Left colon (tissue), 2 donors: ENCODE results near the gene DCTPP1. TPM values are rescaled to one million over a fixed set of nuclear protein-coding genes. Genes with fewer than 3 reads are reported as not detected.
"Not testable (repeated sequence)": the region's sequence is repeated elsewhere in the genome, so short reads cannot be mapped to it uniquely, and the experiment has no call there.

Experiments used
- ATAC-seq: fragments of 200-7000 bp; cut with Tn5 transposase; one replicate; pipeline ENCODE4 v1.9.1; 2020; ENCODE audit warnings: mild to moderate bottlenecking, moderate library complexity
- DNase-seq, 2 donors: peaks; one replicate each; pipeline ENCODE4 v3.0.0-alpha.2; 2020
- intact Hi-C, 2 donors: fragments of 100-400 bp; cut with DNase I in 1 of 2; cut with micrococcal nuclease in 1 of 2; formaldehyde crosslinking; loops; one replicate each; pipeline versions ENCODE4 v1.11.2 to v1.14.0; 2022; cut with DNase I, micrococcal nuclease
- long read RNA-seq: library from polyadenylated mRNA; unstranded; transcript quantifications from one replicate; pipeline ENCODE4 v2.0.0, GENCODE V29; 2021
- total RNA-seq, 2 donors: library from RNA; stranded (reverse); fragmentation: NEBNext Ultra II Directional; extraction: Animal tissue kit (Norgen Biotek cat#: 25700); gene quantifications; one replicate each; pipeline ENCODE4 v1.2.1, GENCODE V29; 2021
- donor health status: DM: no; HTN: no; CAD: no.
- donor health status: DM: yes; HTN: yes; CAD: no.

DCTPP1 gene
- total RNA-seq = 100 to 1,000 TPM in 1 of 2 donors, 10 to 100 TPM in 1; 76.7 to 102 TPM
- long read RNA-seq, transcript DCTPP1-201 (3 exons, 1,222 nt) = major isoform, 156 of 169 reads
- long read RNA-seq, transcript DCTPP1-204 (2 exons, 853 nt) = minor isoform, 6 of 169 reads
- long read RNA-seq, partial matches to known transcripts = 0 of 169 reads
- long read RNA-seq, other reads (novel, unspliced or antisense) = 6 of 169 reads

DNA sequence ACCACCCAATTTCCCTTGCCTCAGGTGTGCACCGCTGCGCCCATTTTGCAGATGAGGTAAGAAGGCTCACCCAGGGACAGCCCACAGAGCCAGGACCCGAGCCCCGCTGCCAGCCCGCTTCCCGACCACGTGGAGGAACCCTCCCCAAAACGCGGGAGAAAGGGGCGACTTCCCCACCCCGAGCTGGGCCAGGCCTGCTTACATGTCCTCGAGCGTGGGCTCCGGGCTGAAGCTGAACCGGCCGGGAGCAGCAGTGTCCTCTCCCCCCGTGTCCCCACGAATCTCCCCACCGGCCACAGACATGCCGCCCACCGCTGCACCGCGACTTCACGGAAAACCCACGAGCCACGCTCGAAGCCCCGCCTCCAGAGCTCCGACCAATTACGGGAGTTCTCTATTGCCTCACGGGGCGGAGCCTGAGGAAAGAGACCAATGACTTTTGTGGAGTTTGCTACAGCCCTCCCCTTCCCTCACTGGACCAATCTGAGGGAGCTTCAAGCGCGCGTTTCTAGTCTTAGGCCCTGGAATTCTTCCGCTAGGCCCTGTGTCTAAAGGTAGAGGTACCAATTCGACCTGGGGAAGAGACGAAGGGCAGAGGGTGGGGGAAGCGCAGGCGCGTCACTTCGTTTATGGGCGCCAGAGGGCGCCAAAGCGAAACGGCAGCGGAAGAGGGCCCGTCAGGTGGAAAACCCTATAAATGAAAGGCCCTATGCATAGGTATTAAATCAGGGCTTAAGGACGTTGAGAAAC, at the start of gene DCTPP1:
Gene DCTPP1 (minus strand): TSS at position 353 of the 750 bp plus-strand sequence. CDS start 50 bp downstream, at position 303.
- ATAC-seq = peak; percentile 92
- intact Hi-C loops = loop anchor here (5.0 to 10.0 kb wide), 2 partner anchors 175 to 197 kb away; no protein-coding TSS in a partner anchor
- peak; percentile 98 for DNase-seq

DNA sequence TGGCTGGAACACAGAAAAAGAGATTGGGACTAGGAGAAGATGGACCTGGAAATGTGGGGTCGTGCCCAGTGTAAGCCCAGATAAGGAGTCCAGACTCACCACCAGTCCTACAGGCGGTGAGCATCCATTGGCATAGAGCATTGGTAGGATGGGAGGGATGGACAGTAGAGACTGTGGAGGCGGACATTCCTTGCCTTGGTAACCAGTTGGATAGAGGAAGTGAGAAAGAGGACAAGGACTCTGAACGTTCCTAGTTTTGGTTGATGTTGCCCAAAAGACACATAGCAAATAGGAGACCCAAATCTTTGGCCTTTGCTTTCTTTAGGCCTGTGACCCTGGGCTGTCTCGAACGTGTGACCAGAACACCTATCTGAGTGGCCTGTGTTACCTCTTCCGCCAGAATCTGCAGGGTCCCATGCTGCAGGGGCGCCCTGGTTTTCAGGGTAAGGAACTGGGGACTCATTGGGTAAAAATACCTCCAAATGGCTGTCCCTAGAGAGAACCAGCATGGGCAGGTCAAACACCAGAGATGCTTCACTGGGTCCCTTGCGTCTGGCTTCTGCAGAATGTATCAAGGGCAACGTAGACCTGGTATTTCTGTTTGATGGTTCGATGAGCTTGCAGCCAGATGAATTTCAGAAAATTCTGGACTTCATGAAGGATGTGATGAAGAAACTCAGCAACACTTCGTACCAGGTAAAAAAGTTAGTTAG, 49.1 kb upstream of the DCTPP1 start:
- intact Hi-C loops = no loop called here
- DNase-seq (no peak), ATAC-seq (no peak)

DNA sequence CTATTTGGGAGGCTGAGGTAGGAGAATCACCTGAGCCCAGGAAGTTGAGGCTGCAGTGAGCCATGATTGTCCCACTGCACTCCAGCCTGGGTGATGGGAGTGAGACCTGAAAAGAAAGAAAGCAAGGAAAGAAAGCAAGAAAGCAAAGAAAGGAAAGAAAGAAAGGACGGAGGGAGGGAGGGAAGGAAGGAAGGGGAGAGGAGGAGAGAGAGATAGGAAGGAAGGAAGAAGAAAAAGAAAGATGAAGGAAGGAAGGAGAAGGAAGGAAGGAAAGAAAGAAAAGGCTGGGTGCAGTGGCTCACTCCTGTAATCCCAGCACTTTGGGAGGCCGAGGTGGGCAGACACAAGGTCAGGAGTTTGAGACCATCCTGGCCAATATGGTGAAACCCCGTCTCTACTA, 47.9 kb upstream of the DCTPP1 start:
- intact Hi-C loops, ATAC-seq, DNase-seq: not testable (repeated sequence)

DNA sequence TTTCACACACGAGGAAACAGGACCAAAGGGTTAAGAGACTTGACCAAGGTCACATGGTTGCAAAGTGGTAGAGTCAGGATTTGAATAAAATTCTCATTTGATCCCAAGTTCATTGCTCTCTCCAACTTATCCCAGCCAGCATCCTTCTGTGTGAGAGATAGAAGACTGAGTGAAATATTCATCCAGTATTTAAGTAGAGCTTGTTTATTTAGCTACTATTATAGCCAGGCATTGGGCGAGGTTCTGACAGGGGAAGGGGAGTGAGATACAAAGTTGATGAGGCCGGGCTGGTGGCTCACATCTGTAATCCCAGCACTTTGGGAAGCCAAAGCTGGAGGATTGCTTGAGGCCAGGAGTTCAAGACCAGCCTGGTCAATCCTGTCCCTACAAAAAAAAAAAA, 47.2 kb upstream of the DCTPP1 start:
- DNase-seq = no peak
- intact Hi-C loops = no loop called here
- no peak for ATAC-seq

DNA sequence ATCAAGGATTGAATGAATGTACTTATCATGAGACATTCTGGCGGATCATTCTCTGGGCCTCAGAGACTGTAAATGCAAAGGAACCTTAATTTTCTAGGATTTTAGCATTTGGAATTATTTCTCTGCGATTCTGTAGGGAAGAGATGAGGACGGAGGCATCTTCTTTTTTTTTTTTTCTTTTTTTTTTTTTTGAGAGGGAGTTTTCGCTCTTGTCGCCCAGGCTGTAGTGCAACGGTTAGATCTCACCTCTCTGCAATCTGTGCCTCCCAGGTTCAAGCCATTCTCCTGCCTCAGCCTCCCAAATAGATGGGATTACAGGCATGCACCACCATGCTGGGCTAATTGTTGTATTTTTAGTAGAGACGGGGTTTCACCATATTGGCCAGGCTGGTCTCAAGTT, 44.9 kb upstream of the DCTPP1 start:
- DNase-seq (no peak), ATAC-seq (no peak)
- intact Hi-C loops = no loop called here

DNA sequence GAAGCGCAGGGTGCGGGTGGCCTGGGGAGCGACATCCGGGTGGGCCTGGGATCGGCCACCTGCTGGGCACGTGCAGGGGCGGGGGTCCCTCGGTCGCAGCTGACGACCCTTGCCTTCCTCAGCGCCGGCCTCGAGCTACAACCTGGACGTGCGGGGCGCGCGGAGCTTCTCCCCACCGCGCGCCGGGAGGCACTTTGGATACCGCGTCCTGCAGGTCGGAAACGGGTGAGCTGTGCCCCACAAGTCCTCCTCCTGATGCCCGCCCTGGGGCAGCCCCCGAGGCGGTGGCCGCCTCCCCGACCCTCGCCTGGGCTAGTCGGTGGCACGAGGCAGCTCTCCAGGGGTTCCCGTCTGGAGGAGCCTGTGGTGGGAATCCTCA, 44.2 kb upstream of the DCTPP1 start:
- intact Hi-C loops = no loop called here
- no peak for ATAC-seq
- DNase-seq = no peak

DNA sequence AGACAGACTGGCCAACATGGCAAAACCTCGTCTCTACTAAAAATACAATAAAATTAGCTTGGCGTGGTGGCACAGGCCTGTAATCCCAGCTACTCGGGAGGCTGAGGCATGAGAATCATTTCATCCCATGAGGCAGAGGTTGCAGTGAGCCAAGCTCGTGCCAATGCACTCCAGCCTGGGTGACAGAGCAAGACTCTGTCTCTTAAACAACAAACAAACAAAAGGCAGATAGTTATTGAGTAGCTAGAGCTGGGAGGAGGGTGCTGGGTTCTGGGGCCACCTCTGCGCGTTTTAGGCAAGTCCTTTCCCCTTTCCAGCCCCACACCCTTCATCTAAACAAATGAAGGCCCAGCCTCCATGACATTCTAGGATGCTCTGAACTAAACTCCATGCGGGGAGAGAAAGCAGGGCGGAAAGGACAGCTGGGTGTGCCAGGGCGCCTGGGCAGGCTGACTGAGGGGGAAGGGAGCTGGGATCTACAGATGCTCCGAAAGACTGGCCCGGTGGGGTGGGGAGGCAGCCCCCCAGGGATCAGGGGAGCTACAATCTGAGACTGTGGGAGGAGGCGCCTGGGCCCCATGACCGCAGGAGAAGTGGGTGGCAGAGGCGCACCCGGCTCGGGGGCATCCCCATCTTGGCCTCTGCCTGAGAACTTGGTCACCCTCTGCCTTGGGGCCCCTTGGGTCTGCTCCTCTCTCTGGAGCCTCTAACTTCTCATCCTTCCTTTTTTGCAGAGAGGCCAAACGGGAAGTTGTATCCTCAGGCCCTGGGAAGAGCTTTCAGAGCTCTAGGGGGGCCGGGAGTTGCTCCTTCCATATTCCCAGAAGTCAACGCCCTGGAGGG, 43.6 kb upstream of the DCTPP1 start:
- intact Hi-C loops = no loop called here
- no peak for DNase-seq
- no peak for ATAC-seq

DNA sequence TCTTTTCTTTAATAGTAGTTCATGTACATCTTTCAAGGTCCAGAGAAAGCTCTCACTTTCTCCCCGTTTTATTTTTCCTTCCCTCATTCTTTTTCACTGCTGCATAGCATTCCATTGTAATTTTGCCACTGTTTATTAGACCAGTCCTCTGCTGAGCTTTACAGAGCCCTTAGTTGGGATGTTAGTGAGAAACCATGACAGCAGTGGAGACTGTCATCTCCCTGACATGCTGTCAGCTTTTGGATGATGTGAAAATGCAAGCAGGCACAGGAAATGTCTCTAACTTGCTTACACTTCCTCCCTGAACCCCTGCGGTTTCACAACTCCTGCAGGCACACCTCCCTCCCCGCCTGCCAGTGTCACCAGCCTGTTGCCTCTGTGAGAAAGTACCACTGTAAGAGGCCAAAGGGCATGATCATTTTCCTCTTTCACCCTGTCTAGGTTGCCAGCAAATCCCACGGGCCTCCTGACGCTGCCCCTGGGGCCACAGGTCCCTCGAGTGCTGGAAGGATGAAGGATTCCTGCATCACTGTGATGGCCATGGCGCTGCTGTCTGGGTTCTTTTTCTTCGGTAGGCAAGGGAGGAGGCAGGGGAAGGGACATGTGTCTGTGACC, 42.6 kb upstream of the DCTPP1 start, which contains the start of gene ITGAL:
Gene ITGAL (plus strand): TSS at position 415 of the 615 bp plus-strand sequence. CDS start 96 bp downstream, at position 511.
- intact Hi-C loops = no loop called here
- peak; percentile 80 for ATAC-seq
- peak; percentile 59 to 65 for DNase-seq

DNA sequence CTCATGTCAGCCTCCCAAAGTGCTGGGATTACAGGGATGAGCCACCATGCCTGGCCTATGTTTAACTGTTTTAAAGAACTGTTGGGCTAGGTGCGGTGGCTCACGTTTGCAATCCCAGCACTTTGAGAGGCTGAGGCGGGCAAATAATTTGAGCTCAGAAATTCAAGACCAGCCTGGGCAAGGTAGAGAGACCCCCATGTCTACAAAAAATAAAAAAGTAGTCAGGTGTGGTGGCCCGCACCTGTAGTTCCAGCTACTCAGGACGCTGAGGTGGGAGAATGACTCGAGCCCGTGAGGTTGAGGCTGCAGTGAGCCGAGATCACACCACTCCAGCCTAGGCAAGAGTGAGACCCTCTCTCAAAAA, 40.8 kb upstream of the DCTPP1 start:
- no peak for DNase-seq
- intact Hi-C loops = no loop called here
- no peak for ATAC-seq

DNA sequence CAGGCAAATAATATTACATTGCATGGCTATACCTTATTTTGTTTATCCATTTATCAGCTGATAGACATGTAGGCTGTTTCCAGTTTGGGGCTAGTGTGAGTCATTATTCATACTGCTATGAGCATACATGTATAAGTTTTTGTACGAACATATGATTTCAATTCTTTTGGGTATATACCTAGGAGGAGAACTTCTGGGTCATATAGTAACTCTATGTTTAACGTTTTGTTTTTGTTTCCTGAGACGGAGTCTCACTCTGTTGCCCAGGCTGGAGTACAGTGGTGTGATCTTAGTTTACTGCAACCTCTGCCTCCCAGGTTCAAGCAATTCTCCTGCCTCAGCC, 40.3 kb upstream of the DCTPP1 start:
- DNase-seq = no peak
- no peak for ATAC-seq
- intact Hi-C loops = no loop called here

DNA sequence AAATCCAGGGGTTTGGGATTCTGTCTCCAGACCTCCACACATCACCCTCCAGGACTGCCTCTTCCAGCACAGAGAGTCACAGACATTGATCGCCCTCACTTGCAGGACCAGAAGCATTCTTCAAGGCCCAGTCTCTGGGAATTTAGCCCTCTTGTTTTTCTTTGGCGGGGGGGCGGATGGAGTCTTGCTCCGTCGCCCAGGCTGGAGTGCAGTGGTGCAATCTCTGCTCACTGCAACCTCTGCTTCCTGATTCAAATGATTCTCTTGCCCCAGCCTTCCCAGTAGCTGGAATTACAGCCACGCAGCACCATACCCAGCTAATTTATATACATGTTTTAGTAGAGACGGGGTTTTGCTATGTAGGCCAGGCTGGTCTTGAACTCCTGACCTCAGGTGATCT, 34.2 kb upstream of the DCTPP1 start:
- no peak for ATAC-seq
- no peak for DNase-seq
- intact Hi-C loops = no loop called here

DNA sequence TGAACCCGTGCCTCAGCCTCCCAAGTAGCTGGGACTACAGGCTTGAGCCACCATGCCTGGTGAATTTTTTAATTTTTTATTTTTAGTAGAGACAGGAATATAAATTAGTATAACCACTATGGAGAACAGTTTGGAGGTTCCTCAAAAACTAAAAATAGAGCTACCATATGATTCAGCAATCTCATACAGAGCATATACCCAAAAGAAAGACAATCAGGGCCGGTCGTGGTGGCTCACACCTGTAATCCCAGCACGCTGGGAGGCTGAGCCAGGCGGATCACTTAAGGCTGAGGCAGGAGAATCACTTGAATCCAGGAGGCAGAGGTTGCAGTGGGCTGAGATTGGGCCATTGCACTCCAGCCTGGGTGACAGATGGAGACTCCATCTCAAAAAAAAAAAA, 31.6 kb upstream of the DCTPP1 start:
- ATAC-seq, DNase-seq, intact Hi-C loops: not testable (repeated sequence)

DNA sequence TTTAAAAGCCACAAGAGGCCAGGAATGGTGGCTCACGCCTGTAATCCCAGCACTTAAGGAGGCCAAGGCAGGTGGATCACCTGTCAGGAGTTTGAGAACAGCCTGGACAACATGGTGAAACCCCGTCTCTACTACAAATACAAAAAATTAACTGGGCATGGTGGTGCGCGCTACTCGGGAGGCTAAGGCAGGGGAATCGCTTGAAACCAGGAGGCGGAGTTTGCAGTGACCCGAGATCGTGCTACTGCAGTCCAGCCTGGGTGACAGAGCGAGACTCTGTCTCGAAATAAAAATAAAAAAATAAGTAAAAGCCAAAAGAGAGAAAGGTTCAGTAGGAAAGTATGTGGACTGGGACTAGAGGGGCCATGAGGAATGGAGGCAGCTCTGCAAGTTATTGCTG, 29.6 kb upstream of the DCTPP1 start:
- ATAC-seq = no peak
- no peak for DNase-seq
- intact Hi-C loops = no loop called here

DNA sequence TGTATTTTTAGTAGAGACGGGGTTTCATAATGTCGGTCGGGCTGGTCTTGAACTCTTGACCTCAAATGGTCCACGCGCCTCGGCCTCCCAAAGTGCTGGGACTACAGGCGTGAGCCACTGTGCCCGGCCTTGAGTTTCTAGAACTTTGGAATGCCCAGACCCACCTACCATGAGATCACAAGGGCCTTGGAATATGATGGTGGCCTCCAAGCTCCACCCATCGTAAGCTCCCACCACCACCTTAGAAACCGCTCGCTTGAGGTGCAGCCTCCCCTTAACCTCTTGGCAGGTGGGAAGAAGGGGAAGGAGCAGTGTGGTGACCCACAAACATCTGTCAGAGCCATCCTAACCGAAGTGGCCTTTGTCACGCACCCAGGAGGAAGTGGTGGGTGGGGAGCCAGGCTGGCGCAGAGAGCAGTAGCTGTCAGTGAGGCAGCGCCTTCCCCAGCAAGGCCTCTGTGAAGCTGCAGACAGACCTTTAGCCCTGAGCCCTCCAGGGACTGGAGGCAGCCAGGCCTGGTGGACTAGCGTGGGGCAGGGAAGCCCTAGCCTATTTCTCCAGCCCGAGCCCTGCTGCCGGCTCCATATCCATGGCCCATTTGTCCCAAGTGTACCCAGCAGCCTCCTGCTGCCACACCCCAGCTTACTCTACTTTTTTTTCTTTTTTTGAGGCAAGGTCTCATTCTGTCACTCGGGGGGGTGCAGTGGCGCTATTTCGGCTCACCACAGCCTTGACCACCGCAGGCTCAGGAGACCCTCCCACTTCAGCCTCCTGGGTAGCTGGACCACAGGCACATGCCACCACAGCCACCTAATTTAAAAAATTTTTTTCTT, 28.9 kb upstream of the DCTPP1 start:
- ATAC-seq = peak; percentile 57
- DNase-seq = peak; percentile 56 to 70
- intact Hi-C loops = no loop called here

DNA sequence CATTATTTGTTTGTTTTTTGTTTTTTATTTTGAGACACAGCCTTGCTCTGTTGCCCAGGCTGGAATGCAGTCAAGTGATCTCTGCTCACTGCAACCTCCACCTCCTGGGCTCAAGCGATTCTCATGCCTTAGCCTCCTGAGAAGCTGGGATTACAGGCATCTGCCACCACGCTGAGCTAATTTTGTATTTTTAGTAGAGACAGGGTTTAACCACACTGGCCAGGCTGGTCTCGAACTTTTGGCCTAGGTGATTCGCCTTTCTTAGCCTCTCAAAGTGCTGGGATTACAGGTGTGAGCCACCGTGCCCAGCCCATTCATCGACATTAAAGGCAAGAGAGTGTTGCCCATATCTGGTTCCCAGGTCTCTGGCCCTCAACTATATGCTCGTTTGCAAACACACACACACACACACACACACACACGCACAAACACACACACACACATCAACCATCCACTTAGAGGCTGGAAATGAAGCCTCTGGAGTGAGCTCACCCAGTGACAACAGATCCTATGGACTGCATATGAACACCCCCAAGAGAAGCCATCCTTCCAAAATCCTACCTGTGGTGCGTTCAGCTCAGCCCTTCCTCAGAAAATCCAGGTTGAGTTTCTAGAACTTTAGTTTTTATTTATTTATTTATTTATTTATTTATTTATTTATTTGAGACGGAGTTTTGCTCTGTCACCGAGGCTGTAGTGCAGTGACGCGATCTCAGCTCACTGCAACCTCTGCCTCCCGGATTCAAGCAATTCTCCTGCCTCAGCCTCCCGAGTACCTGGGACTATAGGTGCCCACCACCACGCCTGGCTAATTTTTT, 28.1 kb upstream of the DCTPP1 start:
- DNase-seq = no peak
- no peak for ATAC-seq
- intact Hi-C loops = no loop called here

DNA sequence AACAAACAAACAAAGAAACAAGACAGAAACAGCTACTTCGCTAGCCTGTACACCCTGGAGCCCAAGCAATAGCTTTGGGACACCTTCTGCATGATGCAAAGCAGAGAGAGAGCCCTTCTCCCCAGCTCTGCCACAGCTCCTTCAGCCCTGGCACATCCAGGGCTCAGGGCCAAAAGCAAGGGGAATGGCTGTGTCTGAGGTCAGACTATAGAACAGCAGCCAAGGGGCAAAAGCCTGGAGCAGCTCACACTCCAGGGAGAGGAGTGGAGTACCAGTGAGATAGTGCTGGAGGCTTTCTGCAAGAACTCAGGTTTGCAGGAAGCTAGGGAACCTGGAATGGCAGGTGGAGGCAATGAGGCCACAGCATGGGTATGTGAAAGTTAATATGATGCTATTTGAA, 27.4 kb upstream of the DCTPP1 start:
- intact Hi-C loops = no loop called here
- ATAC-seq = no peak

DNA sequence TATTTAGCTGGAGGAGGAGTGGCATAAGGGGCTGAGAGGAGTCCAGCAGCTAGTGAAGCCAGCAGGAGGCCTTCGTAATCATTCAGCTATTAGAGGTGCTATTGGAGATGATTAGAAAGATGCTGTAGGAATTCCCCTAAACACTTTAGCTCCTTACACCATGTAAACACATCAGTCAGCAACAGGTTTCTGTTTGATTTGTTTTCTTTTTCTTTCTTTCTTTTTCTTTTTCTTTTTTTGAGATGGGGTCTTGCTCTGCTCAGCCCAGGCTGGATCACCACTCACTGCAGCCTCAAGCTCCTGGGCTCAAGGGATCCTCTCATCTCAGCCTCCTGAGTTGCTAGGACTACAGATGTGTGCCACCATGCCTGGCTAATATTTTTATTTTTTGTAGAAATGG, 26.5 kb upstream of the DCTPP1 start:
- DNase-seq (no peak), ATAC-seq (no peak)
- intact Hi-C loops = no loop called here

More for the DNA sequence above, 27.4 kb upstream of the DCTPP1 start:
- no peak for DNase-seq
